Measurements from ENCODE around the gene RPS2.

DNA sequence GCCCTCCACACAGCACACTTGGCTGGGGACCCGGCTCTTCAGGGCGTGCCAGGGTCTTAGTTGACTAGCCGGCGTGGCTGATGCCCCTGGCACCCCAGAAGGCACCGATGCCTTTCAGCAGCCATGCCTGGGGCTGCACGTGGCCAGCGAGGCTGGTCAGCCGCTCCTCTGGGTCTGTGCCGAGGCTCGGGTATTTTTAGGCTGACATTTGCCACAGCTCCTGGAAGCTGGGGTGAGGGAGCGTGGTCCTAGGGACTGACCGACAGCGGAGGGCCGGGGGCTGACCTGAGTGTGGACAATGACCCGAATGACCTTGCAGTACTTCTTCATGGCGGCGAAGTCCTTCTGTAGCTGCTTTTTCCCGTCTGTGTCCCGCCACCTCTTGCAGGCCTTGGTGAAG is 14.1 kb downstream of the RPS2 start:
- TF ChIP-seq, protein P1, sequence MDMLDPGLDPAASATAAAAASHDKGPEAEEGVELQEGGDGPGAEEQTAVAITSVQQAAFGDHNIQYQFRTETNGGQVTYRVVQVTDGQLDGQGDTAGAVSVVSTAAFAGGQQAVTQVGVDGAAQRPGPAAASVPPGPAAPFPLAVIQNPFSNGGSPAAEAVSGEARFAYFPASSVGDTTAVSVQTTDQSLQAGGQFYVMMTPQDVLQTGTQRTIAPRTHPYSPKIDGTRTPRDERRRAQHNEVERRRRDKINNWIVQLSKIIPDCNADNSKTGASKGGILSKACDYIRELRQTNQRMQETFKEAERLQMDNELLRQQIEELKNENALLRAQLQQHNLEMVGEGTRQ (CRISPR knock-in tag; IDR thresholded peaks at IDR 0.05), result no peak
- TF ChIP-seq SP1 (CRISPR knock-in tag; conservative IDR thresholded peaks at IDR 0.05), result no peak
- TF ChIP-seq, protein P2, sequence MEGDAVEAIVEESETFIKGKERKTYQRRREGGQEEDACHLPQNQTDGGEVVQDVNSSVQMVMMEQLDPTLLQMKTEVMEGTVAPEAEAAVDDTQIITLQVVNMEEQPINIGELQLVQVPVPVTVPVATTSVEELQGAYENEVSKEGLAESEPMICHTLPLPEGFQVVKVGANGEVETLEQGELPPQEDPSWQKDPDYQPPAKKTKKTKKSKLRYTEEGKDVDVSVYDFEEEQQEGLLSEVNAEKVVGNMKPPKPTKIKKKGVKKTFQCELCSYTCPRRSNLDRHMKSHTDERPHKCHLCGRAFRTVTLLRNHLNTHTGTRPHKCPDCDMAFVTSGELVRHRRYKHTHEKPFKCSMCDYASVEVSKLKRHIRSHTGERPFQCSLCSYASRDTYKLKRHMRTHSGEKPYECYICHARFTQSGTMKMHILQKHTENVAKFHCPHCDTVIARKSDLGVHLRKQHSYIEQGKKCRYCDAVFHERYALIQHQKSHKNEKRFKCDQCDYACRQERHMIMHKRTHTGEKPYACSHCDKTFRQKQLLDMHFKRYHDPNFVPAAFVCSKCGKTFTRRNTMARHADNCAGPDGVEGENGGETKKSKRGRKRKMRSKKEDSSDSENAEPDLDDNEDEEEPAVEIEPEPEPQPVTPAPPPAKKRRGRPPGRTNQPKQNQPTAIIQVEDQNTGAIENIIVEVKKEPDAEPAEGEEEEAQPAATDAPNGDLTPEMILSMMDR (IDR thresholded peaks at IDR 0.05), result no peak
- TF ChIP-seq, protein P3, sequence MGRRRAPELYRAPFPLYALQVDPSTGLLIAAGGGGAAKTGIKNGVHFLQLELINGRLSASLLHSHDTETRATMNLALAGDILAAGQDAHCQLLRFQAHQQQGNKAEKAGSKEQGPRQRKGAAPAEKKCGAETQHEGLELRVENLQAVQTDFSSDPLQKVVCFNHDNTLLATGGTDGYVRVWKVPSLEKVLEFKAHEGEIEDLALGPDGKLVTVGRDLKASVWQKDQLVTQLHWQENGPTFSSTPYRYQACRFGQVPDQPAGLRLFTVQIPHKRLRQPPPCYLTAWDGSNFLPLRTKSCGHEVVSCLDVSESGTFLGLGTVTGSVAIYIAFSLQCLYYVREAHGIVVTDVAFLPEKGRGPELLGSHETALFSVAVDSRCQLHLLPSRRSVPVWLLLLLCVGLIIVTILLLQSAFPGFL (CRISPR knock-in tag; IDR thresholded peaks at IDR 0.05; ENCODE audit: borderline replicate concordance), result no peak
- TF ChIP-seq, protein P4, sequence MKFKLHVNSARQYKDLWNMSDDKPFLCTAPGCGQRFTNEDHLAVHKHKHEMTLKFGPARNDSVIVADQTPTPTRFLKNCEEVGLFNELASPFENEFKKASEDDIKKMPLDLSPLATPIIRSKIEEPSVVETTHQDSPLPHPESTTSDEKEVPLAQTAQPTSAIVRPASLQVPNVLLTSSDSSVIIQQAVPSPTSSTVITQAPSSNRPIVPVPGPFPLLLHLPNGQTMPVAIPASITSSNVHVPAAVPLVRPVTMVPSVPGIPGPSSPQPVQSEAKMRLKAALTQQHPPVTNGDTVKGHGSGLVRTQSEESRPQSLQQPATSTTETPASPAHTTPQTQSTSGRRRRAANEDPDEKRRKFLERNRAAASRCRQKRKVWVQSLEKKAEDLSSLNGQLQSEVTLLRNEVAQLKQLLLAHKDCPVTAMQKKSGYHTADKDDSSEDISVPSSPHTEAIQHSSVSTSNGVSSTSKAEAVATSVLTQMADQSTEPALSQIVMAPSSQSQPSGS (CRISPR knock-in tag; IDR thresholded peaks at IDR 0.05; ENCODE audit: borderline replicate concordance, low read depth), result no peak
